ENCODE measurements around the gene SLC18A2.

The SLC18A2 gene

GRCh38 chr10:117320050-117320665, 79.2 kb downstream of the SLC18A2 start:
- peak; percentile 77 for DNase-seq

- DNase-seq: peak; percentile 53
These were observed 81.3 kb downstream of the SLC18A2 start for GRCh38 chr10:117322260-117322659.

DNA sequence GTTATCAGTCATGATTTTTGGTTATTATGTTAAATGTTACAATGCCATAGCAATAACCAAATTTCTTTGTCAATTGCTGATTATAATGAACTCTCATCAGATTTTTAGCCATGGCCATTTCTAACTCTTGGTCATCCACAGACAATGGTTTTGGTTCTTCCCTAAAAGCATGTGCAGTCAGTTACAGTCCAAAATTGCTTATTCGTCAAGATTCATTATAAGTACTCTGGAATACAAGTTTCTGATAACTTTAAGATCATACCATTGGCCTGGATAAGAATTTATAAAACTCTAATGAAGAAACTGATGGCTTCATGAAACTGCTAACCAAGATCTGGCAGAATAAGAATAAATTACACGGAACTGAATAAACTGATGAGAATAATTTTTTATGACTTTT, 83.5 kb downstream of the SLC18A2 start:
- no peak for DNase-seq

DNA sequence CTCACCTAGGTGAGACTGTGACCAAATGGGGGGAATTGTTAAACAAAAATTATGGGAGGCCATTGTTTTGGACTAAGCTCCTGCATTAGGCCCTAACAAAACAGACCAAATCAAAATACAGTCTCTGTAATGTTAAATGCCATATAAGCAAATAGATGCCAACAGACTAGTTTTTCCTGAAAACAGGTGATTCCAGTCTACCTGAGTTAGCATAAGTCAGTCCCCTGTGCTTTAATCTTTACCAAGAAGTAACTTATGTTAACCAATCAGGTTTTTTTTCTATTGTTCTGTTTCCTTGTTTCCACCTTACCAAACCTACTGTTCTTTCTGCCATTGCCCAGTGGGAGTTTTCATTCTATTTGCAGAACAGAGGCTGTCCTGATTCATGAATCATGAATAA, 86.3 kb downstream of the SLC18A2 start:
- no peak for DNase-seq

Measured in hematopoietic multipotent progenitor cell treated with erythropoietin and hydrocortisone succinate and interleukin-3 and kit ligand, for 6 days (in vitro differentiated cells).